Stimulated activated CD8-positive, alpha-beta memory T cell treated with anti-CD3 and anti-CD28 coated beads, Interleukin-2, amount 100 ng/mL, for 1 hour (primary cell): ENCODE measurements around the gene MYMK.

ENCODE experiments used
- DNase-seq, 2 donors: peaks; one replicate each; pipeline ENCODE4 v3.0.0-alpha.2; 2020; ENCODE audit warnings: low read depth in 2 of 2

Gene MYMK

DNA sequence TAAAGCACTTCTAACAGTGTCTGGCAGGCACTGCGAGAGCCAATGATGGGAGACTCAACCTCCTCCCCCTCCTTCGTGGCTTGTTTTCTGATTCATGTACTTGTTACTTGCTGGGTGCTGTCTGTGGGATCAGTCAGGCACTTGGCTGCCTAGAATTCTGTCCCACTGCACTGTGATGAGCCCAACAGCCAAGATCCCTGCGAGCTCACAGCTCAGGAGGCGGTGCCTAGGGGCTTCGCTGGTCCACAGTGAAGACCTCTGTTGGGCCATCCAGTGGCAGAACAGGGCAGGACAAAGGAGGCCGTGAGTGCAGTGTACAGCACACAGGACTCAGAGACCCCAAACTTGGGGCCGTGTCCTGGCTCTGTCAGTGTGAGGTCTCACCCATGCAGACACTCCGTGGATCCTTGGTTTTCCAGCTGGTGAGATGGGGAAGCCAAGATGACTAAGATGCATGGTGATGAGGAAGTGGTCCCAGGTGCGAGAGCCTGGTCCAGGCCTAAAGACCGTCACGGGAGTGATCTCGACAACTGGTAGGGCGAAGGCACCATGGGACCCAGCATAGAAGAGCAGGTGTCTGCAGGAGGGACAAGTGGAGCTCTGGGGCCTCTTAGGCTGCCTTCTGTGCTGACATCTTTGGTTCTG, 19.5 kb downstream of the MYMK start:
- no peak for DNase-seq

DNA sequence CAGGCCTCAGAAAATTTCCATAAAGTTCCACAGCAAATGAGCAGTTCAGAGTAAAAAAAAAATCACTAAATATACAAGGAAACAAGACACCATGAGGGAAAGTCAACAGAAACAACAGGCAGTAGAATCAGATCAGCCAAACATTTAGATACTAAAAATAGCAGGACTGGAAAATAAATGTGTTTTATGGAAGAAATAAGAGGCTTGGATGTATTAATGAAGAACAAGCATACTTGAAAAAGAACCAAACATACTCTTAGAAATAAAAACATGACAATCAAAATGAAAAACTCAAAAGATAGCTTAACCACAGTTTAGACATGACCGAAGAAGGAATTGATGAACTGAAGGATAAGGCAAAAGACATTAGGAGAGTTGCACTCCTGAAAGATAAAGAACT, 22.6 kb downstream of the MYMK start:
- no peak for DNase-seq

DNA sequence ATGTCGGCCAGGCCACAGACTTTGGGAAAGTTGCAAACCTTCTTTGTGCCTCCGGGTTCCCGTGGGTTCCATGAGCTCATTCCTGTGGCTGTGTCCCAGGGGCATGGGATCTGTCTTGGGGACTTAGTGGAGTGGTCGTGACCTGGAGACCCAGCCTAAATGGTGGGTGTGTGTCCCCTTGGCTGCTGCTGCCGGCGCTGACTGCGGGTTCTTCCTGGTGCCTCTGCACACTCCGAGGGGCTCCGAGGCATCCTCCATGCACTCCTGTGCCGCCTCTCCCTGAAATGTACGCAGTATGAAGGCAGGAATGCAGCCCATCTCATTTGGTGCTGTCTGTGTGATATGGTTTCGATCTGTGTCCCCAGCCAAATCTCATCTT, 24.9 kb downstream of the MYMK start:
- DNase-seq: no peak

DNA sequence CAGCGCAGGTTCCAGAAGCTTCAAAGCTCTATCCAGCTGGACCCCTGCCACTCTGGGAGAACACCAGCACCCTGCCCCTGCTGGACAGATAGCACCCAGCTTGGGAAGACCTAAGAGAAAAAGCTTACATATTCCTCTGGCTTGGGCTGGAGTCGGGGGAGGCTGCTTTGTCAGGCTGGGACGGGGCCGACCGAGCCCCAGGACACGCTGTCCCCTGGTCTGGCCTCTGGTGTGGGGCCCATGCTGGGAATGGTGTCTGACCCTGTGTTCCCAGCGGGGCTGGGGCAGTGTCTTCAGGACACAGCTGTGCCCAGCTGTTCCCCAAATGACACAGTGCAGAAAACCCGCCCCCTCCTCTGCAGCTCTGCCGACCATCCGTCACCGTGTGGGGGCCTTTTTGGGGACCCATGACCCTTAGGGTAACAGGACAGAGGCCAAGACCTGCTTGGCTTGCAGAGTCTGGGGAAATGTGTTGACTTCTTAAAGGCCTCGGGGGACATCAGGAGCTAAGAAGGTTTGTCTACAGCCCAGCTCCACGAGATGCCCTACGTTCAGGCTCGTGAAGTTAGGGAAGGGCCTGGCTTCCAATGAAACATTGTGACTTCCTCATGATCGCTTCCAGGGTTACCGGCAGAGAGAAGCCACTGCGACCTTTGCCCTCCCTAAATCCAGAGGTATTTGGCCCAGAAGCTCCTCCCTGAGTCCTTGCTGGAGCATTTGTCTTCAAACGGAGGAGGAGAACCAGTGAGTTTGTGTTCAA, 25.4 kb downstream of the MYMK start:
- DNase-seq: no peak

DNA sequence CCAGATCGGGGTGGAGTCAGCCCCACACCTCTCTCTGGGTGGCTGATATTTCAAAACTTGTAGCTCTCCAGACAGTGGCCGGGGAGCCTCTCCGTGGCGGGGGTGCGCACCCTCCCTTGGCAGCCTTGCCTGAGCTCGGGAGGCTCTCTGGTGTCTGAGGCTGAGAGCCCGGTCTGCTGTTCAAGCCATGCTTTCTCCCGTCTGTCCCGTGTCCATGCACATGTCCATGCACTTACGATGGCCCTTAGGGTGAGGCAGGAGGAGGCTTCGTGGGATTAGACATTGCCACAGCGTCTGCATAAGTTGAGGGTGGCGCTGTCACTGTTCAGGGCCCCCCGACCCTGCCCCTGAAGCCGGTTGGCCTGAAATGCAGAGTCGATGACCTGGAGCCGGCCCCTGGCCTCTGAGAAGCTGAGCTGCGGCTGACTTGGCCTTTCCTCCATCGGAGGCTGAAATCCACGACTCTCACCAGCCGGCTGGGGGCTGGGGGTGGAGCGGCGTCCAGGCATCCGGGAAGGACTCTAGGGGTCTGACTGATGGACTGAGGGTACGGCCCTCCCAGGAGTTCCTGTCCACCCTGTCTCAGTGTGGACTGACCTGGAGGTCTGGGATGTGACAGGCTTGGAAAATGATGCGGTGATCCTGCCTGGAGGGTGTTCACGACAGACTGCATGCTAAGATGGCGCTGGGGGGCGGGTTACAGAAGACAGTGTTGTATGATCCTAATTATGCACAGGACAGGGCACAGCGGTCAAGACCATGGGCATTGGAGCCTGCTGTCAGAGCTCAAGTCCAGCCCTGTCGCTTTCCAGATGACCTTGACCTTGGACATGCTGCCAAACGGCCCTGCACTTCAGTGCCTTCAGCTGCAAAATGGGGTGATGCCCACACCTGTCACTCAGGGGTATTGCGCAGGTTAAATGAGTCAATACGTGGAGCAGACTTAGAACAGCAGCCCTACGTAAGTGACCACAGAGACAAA, 27.6 kb downstream of the MYMK start:
- DNase-seq: no peak

DNA sequence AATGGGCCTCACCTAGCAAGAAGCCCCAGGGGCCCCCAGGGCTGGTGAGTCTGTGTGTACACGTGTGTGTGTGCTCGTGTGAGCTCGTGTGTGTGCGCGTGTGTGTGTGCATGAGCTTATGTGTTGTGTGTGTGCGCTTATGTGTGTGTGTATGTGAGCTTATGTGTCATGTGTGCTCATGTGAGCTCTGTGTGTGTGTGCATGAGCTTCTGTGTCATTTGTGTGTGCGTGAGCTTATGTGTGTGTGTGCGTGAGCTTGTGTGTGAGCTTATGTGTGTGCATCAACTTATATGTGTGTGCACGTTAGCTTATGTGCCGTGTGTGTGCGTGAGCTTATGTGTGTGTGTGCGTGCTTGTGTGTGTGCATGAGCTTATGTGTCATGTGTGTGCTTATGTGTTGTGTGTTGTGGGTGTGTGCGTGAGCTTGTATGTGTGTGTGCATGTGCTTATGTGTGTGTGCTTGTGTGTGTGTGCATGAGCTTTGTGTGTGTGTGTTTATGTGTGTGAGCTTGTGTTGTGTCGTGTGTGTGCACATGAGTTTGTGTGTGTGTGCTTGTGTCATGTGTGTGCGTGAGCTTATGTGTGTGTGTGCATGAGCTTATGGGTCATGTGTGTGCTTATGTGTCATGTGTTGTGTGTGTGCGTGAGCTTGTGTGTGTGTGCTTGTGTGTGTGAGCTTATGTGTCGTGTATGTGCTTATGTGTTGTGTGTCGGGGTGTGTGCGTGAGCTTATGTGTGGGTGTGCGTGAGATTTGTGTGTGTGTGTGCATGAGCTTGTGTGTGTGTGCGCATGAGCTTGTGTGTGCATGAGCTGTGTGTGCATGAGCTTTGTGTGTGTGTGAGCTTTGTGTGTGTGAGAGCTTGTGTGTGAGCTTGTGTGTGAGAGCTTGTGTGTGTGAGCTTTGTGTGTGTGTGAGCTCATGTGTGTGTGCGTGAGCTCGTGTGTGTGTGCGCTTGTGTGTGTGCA, 29.1 kb downstream of the MYMK start:
- DNase-seq: no peak

DNA sequence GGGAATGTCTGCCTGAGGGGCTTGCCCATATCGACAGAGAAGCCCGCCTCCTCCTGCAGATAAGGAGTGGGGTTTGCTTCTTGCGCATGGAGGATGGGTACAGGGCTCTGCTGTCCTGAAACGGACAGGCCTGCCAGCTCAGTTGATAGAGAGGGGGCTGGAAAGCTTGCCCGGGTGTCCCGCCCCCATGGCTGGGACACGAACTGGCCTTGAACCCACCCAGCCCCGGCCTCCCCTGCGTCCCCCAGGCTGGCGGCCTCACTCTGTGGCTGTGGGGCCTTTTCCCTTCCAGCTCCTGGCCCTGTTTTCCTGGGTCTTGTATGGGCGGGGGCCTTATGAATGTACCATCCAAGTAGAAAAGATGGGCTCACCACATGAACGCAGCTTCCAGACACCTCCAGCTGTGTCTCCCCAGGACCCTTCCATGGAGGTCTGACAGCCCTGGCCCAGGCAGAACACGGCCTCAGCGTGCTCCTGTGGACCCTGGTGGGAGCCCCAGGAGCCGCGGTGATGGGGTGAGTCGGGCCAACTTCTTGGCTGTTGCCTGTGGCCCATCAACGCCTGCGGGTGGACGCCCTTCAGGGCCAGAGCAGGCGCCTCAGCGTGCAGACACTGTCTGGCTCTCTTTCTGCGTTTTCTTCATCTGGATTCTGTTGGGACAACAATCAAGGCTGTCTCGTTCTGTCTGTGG, 30.0 kb downstream of the MYMK start:
- DNase-seq: no peak

DNA sequence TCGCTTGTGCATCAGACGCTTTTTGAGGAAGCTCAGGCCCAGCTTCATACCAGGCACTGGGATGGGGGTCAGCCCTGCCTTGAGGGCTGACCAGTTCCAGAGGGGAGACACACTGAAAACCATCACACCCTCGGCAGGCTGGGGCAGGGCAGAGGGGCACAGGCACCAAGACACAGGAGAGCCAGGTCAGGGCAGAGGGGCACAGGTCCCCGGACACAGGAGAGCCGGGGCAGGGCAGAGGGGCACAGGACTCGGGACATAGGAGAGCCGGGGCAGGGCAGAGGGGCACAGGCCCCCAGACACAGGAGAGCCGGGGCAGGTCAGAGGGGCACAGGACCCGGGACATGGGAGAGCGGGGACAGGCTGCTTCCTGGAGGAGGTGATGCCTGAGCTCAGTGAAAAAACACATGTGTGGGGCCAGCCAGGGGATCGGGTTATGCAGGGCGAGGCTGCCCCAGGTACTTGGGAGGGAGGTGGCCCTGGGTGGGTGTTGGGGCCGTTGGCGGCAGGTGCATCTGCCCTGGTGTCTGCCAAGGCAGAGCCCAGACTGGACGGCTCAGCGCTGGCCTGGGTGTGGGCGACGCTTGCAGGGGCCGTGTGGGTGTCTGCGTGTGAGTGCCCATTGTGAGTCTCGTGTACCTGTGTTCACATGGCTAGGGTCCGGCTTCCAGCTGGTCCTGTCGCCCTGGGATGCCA, 30.8 kb downstream of the MYMK start:
- DNase-seq: no peak

DNA sequence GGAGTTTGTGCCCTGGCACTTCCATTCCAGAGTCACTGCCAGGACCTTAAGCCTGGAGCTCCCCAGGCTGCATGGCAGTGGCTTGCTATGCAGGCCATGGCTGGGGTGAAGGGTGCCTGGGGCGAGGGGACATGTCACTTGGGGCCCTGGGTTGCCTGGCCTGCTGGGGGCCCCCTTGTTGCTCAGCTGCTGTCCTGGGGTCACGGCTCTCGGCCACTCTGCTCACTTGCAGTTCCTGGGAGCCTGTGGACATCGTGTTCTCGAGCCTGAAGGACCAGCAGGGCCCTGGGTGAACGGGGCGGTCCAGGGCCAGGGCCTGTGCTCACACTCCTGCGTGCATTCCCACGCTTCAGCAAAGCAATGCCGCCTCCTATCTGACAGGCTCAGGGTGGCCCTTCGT, 31.3 kb downstream of the MYMK start:
- no peak for DNase-seq

DNA sequence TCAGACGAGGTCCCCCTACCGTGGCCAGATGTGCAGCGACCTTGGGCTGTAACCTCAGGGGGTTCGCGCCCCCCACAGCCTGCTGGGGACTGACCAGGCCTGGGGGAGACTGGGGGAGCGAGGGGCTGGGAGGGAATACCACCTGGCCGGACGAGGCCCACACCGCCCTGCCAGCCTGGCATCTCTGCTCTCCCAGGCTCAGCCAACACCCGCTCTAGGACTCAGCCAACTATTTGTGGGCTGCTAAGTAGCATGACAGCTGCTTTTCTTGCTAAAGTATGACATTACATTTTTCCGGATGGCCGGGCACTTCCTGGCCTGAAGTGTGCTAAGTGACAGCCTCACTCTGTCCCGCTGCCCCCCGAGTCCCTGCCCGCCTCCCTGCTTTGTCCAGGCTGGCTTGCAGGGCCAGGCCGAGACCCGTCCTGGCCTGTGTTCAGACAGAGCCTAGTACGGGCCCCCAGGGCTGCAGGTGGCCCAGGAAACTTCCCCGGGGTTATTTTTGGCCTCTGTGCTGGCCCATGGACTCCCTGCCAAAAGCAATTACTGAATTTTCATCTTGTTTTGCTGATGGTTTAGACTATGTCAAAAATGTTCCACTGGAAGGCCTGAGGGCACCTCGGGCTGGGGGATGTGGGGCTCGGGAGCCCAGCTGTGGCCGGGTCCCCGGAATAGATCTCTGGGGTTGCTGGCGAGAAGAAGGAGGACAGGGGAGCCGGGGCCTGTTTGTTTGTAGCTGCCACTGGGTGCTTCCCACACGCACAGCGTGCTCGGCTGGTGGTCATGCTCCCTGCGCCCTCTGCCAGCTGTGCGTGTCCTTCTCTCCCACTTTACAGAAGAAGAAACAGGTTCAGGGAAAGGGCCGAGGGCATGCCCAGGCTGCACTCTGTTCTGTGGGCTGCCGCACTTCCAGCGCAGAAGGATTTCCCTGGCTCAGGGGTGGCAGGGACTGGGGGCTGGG, 32.4 kb downstream of the MYMK start:
- no peak for DNase-seq

DNA sequence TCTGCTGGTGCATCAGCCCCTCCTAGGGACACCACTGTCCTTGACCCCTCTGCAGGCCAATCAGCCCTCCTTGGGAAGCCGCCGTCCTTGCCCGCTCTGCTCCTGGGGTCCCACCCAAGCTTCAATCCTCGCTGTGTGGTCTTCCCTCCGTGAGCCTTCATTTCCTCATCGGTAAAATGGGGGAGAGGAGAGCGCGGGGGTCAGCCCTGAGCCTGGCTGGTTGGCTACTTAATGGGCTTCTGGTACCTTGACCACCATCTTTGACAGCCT, 33.2 kb downstream of the MYMK start:
- DNase-seq: no peak

DNA sequence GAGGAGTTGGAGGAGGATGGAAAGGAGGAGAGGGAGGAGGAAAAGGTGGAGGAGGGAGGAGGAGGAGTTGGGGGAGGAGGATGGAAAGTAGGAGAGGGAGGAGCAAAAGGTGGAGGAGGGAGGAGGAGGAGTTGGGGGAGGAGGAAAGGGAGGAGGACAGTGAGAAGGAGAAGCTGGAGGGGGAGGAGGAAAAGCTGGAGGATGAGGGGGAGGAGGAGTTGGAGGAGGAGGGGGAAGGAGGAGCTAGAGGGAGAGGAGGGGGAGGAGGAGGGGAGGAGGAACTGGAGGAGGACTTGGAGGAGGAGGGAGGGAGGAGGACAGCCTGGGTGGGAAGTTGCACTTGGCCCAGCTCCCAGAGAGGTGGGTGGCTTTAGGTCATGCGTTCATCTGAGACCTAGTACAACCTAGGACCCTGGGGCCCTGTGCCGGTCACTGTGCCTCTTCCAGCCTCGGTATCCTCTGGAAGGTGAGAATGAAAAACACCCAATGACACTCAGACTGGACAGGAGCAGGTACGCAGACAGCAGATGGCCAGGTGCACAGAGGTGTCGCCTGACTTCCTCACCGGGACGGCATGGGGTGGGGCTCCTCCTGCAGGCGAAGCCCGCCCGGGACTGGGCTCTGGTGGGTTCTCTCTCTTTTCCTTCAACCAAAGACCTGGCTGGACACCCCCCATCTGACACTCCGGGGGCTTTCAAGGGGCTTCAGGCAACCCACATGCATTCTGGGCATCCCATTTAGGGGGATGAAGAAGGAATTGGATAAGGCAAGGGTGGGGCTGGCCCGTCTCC, 33.7 kb downstream of the MYMK start:
- DNase-seq: no peak

DNA sequence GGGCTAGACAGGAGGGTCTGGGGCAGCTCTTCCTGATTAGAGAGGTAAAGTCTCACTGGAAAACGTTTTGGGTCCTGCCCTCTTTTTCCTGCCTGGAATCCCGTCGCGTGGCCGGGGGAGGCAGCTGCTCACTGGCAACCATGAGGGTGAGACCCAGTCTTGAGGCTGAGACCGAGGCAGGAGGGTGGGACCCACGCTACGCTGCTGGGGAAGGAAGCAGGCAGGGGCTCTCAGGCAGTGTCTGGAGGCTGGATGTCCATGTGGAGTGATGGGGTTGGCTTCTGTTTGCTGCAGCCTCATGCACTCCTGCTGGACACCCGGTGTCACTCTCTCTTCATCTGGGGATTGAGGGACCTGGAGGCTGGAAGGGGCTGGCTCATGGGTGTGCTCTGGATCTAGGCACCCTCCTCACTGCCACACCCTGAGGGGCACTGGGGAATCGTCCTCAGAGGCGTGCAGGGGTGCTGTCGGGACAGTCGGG, 34.5 kb downstream of the MYMK start:
- DNase-seq: no peak

DNA sequence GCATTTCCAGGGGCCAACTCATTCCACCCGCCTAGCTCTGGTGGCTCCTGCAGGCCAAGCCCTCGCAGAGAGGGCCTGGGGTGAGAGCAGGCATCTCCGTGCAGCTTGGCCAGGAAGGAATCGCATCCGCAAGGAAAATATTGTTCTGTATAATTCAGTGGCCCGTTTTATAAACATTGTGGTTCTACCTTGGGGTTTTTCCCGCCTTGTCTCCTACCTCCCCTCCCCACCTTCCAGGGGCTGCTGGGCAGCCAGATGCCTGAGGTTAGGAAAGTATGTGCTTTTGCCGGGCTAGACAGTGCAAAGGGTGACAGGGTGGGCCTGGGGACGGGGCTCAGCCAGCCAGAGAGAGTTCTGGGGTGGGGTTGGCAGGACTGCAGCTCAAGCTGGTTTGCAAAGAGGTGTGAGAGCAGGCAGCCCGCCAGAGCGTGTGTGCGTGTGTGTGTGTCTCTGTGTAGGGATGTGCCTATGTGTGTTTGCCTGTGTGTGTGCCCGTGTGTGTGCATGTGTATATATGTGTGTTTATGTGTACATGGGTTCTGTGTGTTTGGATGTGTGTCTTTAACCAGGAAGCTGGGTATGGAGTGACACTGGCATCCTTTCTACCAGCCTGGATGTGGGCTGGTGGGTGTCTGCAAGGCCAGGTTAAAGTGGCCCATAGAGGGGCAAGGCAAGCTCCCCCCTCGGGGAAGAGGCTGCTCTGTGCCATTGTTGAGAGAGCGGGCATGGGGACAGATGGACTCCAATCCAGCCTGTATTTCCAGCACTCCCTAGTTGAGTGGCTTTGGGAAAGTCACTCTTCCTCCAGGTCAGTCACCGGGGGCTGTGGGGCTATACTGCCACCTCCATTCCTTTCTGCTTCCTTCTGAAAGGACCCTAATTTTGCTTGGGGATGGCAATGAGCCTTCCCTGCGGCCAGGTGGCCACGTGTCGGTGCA, 35.2 kb downstream of the MYMK start:
- DNase-seq: no peak

DNA sequence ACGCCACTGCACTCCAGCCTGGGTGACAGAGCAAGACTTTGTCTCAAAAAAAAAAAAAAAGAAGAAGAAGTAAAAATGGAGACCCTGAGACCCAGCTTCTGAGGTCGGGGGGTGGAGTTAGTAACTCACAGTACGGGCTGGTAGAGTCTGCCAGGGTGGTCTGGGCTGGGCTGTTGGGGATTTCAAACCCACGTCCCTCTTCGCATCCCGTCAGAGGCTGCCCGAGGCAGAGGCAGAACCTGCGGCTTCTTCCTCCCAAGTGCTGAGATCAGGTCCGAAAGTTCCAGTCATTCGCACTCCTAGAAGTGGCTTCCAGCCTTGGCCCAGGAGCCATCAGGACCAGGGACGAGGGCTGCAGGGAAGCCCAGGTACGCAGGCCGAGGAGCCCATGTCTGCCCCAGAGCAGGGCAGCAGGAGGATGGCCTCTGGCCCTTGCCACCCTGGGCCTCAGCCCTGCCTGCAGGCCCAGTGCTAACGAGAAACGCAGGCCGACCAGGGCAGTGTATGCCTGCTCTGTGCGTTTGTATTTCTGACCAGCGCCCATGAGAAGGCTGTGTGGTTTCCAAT, 36.0 kb downstream of the MYMK start:
- DNase-seq: no peak

DNA sequence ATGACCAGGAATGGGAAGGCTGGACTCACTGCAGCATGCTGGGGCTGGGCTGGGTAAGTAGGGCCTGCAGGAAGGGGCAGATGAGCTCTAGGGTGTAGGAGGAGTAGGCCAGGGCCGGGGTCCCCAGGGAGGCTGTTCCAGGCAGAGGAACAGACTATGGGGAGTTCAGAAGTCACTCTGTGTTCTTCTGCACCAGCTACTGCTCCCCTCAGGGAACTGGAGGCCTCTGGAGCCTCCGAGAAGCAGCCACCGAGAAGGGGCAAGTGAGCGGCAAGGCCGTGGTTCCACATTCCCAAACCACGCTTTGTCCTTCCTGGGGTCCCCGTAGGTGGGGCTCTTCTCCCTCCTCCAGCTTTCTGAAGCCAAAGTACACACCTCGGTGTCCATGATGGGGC, 37.4 kb downstream of the MYMK start:
- DNase-seq: no peak
